Hepatocyte (in vitro differentiated cells): ENCODE results near the gene CUX1.

ENCODE experiments used
- EZH2 ChIP-seq: fragments of 200-600 bp; sonication (generic); IDR thresholded peaks from 2 replicates; pipeline ENCODE4 v1.6.1; 2016; ENCODE audit warnings: antibody characterized with exemption, mild to moderate bottlenecking, borderline replicate concordance
- EZH2phosphoT487 ChIP-seq: fragments of 200-600 bp; sonication (generic); IDR thresholded peaks from one replicate; pipeline ENCODE4 v1.6.1; 2018; ENCODE audit warnings: antibody characterized with exemption, mild to moderate bottlenecking, low read depth, moderate library complexity; ENCODE audit not compliant: unreplicated experiment, severe bottlenecking
- TF ChIP-seq, protein P1 (sequence below): fragments of 200-600 bp; sonication (generic); IDR thresholded peaks from 2 replicates; pipeline ENCODE4 v1.5.1; 2016; ENCODE audit warnings: antibody characterized with exemption, mild to moderate bottlenecking; ENCODE audit not compliant: poor library complexity

DNA sequence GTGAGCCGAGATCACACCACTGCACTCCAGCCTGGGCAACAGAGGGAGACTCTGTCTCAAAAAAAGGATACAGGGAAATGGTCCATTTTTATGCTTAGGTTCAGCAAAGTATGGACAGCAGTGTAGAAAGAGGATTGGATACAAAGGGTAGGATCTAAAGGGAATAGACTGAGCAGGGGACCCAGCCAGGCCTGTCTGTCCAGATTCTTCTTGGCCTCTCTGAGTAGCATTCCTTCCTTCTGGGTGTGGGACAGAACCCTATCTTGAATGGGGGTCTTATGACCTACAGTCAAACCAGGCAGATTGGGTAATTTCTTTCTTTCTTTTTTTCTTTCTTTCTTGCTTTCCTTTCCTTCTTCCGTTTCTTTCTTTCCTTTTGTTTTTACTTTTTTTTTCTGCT, 494.9 kb downstream of the CUX1 start:
- TF ChIP-seq, protein P1, sequence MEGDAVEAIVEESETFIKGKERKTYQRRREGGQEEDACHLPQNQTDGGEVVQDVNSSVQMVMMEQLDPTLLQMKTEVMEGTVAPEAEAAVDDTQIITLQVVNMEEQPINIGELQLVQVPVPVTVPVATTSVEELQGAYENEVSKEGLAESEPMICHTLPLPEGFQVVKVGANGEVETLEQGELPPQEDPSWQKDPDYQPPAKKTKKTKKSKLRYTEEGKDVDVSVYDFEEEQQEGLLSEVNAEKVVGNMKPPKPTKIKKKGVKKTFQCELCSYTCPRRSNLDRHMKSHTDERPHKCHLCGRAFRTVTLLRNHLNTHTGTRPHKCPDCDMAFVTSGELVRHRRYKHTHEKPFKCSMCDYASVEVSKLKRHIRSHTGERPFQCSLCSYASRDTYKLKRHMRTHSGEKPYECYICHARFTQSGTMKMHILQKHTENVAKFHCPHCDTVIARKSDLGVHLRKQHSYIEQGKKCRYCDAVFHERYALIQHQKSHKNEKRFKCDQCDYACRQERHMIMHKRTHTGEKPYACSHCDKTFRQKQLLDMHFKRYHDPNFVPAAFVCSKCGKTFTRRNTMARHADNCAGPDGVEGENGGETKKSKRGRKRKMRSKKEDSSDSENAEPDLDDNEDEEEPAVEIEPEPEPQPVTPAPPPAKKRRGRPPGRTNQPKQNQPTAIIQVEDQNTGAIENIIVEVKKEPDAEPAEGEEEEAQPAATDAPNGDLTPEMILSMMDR, result no peak
- TF ChIP-seq EZH2 (no peak), EZH2phosphoT487 (no peak)
